T-helper 1 cell (primary cell): ENCODE data around the gene UQCR11.

Experiments used
- DNase-seq, 5 donors: peaks; one replicate each; pipeline ENCODE4 v3.0.0-alpha.2; 2012 to 2020

UQCR11 gene

GRCh38 chr19:1566392-1567115 lies 38.7 kb downstream of the UQCR11 start:
- DNase-seq: no peak

GRCh38 chr19:1563251-1563650 lies 42.0 kb downstream of the UQCR11 start:
- no peak for DNase-seq

DNA sequence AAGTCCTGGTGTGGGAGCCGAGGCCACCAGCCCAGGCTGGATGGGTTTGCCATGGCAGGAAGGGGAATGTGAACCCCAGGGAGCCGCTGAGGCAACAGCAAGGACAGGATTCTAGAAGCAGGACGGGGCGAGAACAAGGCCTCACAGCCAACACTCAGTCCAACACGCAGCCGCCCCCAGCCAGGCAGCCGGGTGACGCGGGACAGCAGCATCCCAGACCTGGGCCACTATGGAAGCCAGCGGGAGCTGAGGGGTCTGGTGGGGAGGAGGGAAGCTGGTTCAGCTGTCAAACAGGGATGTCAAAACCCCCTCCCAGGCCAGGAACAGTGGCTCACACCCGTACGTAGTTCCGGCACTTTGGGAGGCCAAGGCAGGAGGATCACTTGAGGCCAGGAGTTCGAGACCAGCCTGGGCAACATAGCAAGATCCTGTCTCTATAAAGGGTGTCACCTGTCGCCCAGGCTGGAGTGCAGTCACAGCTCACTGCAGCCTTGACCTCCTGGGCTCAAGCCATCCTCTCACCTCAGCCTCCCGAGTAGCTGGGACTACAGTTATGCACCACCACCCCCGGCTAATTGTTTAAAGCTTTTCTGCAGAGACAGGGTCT lies 43.9 kb downstream of the UQCR11 start:
- no peak for DNase-seq

- DNase-seq: no peak
These were observed 44.9 kb downstream of the UQCR11 start for GRCh38 chr19:1560286-1560882.

DNA sequence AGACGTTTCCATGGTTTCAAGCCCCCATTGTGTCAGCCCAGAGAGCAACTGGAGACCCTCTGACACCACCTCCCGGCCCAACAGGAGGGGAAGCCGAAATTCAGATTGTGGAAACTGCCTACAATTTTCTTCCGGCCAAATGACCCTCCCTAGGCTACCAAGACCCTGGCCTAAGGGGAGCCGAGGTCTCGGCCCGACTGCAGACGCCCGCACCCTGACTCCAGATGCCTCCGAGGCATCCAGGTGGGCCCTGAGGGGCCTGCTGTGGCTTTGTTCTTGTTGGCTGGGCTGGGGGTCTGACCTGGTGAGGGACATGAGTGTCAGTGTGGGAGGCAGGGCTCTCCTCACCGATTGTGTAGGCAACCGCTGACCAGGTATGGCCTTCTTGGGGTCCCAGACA lies 46.7 kb downstream of the UQCR11 start:
- no peak for DNase-seq

DNA sequence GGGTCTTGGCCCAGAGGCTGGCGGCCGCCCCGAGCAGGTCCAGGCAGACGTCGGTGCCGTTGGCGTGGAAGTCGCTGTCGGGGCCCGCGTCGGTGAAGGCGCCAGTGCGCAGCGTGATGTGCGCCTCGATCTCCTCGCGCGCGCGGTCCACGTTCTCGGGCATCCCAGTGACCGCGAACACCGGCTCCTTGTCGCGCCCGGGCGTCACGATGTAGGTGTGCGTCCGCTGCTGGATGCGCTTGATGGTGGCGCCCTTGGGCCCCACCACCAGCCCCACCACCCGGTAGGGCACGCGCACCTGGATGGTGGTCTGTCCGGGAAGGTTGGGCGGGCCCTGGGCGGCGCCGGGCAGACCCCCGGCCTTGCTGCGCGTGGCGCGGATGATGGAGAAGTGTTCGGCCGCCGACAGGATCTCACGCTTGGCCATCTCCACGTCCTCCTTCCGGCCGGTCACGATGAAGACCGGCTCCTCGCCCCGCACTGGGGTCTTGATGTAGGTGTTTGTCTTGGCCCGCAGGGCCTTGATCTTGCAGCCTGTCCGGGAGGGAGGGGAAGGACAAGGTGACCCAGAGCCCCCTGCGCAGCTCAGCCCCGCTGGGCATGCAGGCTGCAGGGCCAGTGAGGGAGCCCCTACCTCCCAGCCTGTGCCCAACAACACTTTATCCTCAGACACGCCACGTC lies 48.7 kb downstream of the UQCR11 start:
- DNase-seq: no peak

DNA sequence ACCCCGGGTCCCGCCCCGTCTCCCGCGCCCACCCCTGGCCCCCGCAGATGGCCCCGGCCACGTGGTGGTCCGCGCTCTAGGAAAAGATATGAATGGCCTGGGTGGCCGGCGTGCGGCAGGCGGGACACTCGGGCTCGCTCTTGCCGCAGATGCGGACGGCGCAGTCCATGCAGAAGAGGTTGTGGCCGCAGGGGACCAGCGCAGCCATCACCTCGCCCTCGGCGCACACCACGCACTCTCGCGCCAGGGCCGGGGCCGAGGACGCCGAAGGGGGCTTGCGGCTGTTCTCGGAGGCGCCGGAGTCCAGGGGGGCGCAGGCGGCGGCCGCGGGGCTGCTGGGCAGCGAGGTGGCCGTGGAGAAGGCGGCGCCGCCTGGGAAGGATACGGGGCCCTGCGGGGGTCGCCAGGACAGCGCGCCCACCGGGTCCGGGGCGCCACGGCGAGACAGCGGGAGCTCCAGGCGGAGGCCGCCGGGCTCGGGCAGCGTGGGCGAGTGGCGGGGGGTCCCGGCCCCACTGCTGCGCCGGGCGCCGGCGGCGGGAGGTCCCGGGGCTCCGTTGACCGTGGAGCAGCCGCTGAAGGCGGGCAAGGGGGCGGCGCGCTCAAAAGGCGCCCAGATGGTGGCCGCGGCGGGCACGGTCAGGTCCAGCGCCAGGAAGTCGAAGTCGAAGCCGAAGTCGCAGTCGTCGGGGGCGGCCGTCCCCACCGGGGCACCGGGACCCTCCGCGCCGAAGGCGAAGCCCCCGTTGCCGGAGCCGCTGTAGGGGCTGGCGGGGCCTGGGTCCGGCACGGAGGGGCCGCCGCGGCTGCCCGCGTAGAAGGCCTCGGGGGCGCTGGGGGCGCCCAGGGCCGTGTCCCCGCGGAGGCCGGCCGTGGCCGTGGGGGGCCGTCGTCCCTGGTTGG lies 49.5 kb downstream of the UQCR11 start:
- DNase-seq: no peak

GRCh38 chr19:1554968-1555367 lies 50.3 kb downstream of the UQCR11 start:
- DNase-seq: no peak

DNA sequence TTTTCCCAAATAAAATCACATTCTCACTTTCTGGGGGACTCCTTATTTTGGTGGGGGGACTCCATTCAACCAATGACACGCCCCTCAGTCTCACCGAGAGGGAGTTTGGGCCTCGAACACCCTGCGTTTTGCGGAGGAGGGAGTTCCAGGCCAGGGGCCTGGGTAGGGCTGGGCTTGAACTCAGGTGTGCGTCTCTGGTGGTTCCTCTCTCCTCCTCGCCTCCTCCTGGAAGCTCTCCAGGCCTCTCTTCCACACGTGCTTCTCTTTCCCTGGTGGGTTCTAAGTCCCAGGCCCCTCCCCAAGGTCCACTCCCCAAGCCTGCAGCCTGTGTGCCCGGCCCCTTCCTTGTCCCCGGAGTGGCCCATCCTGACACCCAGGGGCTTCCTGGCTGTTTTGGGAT lies 51.8 kb downstream of the UQCR11 start:
- DNase-seq: no peak

DNA sequence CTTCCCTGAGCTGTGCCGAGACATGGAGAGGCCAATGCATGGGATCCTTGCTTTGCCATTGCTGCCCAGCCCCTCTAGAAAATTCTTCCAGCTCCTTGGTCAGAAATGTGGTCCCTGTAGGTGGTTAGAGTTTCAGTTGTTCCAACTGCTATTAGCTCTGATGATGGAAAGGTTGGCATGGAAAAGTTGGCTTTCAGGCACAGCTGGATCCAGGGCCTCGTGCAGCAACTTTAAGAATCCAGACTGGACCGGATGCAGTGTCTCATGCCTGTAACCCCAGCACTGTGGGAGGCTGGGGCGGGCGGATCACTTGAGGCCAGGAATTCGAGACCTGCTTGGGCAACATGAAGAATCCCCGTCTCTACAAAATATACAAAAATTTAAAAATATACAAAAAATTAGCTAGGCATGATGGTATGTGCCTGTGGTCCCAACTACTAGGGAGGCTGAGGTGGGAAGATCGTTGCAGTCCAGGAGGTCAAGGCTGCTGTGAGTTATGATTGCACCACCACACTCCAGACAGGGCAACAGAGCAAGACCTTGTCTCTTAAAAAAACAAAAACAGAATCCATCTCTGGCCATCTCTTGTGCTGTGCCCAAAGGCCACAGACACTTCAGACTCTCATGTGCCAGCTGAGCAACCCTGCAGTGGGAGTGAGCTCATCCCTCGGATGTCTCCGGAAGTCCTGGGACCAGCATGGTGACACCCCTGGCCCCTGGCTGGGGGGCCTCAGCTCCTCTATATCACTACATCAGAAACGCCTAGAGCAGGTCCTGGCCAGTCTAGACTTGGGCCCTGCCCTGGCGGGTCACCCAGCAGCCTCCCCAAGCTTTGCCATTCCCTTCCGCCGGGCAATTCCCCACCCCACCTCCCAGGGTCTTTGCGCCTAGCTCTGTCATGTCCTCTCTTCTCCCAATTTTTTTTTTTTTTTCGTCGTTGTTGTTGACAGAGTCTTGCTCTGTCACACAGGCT lies 53.9 kb downstream of the UQCR11 start:
- DNase-seq: no peak

DNA sequence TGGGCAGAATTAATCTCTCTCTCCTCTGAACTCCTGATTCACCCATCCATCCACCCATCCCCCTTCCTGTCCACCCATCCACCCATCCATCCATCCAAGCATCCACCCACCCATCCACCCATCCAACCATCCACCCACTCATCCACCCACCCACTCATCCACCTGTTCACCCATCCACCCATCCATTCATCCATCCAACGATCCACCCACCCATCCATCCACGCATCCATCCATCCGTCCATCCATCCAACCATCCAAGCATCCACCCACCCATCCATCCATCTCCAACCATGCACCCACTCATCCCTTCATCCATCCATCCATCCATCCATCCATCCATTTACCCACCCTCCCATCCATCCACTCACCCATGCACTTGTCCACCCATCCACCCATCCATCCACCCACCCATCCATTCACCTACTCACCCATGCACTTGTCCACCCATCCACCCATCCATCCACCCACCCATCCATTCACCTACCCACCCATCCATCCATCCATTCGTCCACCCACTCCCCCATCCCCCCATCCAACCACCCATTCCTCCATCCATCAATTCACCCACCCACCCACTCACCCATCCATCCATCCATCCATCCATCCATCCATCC lies 55.8 kb downstream of the UQCR11 start:
- no peak for DNase-seq
